Natural killer cell (primary cell): Measurements from ENCODE around the gene PPP1CB. TPM values are rescaled to one million over a fixed set of nuclear protein-coding genes. Genes with fewer than 3 reads are reported as not detected.
"Not testable (repeated sequence)": the region's sequence is repeated elsewhere in the genome, so short reads cannot be mapped to it uniquely, and the experiment has no call there.

ENCODE experiments used
- ATAC-seq, 3 donors: fragments of 150-1000 bp in 2 of 3; fragments of 200-7000 bp in 1 of 3; cut with Tn5 transposase; 1 replicate in 1 of 3; 2 replicates in 2 of 3; pipeline ENCODE4 v1.10.0; 2021; ENCODE audit warnings: mild to moderate bottlenecking in 2 of 3, moderate library complexity in 2 of 3
- DNase-seq, 2 donors: peaks; one replicate each; pipeline versions ENCODE4 v3.0.0 to v3.0.0-alpha.2; 2013 to 2021; ENCODE audit warnings: mixed read lengths in 1 of 2
- H3K27ac ChIP-seq: one replicate; pipeline ENCODE4 v1.5.1; 2013; ENCODE audit warnings: mild to moderate bottlenecking, low read length
- H3K27me3 ChIP-seq: one replicate; pipeline ENCODE4 v1.6.1; 2013; ENCODE audit warnings: low read length; ENCODE audit not compliant: control insufficient read depth, insufficient read depth
- H3K36me3 ChIP-seq: one replicate; pipeline ENCODE4 v1.6.1; 2013; ENCODE audit warnings: low read length; ENCODE audit not compliant: control insufficient read depth, insufficient read depth
- H3K4me1 ChIP-seq: one replicate; pipeline ENCODE4 v1.6.1; 2013; ENCODE audit warnings: low read length; ENCODE audit not compliant: control insufficient read depth, insufficient read depth
- H3K4me3 ChIP-seq: one replicate; pipeline ENCODE4 v1.5.1; 2013; ENCODE audit warnings: low read length
- H3K9me3 ChIP-seq: one replicate; pipeline ENCODE4 v1.6.1; 2013; ENCODE audit warnings: low read length; ENCODE audit not compliant: control insufficient read depth, insufficient read depth
- H3K27ac Mint-ChIP-seq, 2 donors: one replicate each; pipeline ENCODE4 v1.8.0; 2022; ENCODE audit warnings: mild to moderate bottlenecking in 2 of 2, mixed read lengths in 2 of 2, moderate library complexity in 1 of 2
- H3K27me3 Mint-ChIP-seq, 2 donors: one replicate each; pipeline ENCODE4 v1.8.0; 2022; ENCODE audit warnings: low read depth in 2 of 2, mixed read lengths in 2 of 2
- H3K36me3 Mint-ChIP-seq: one replicate; pipeline ENCODE4 v1.8.0; 2022; ENCODE audit warnings: mixed read lengths
- H3K4me1 Mint-ChIP-seq, 2 donors: one replicate each; pipeline ENCODE4 v1.8.0; 2022; ENCODE audit warnings: mixed read lengths in 2 of 2
- H3K4me3 Mint-ChIP-seq: one replicate; pipeline ENCODE4 v1.8.0; 2022; ENCODE audit warnings: mild to moderate bottlenecking, moderate library complexity, mixed read lengths
- H3K9me3 Mint-ChIP-seq, 2 donors: one replicate each; pipeline ENCODE4 v1.8.0; 2022; ENCODE audit warnings: mixed read lengths in 2 of 2
- WGBS: methylation state at CpG from one replicate; pipeline ENCODE4 v1.1.7; 2013; ENCODE audit warnings: missing lambda C conversion rate; ENCODE audit not compliant: insufficient coverage; 5-methylcytosine and 5-hydroxymethylcytosine counted together
- intact Hi-C: fragments of 100-400 bp; cut with micrococcal nuclease; formaldehyde crosslinking; loops from one replicate; pipeline ENCODE4 v1.14.2; 2022
- total RNA-seq, 4 donors: library from RNA; stranded (reverse); fragments of 120-200 nt in 1 of 4; gene quantifications; one replicate each; pipeline versions ENCODE4 v1.2.3 to v1.2.4, GENCODE V29; 2013 to 2022
- TF ChIP-seq, protein P1 (sequence below): fragments of 200-600 bp; IDR thresholded peaks from one replicate; pipeline ENCODE4 v1.8.0; 2022; ENCODE audit warnings: antibody characterized with exemption

PPP1CB gene
- total RNA-seq, 3 donors from 2014 or later (not counting 1 experiment from before 2014, with no cell fraction given) = 157 to 200 (median 181) TPM

DNA sequence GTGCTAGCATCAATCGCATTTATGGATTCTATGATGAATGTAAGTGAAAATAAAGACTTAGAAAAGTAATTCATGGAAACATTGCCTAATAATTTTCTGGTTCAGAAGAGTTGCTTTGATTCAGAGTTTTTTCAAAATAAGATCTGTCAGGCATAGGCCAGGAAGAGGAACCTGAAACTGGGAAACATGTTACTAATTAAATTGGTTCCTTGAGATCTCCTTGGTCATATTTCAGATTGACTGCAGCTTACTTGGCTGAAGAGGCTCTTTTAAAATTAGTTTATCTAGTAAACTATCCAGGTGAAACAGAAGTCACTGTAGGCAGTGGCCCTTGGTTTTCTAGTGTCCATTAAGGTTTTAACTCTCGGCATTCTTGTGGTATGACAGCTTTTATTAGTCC lies 27.4 kb downstream of the PPP1CB start:
- peaks cover 16 to 21% of the 10 kb centered on the region in 2 donors for H3K4me1 Mint-ChIP-seq
- peaks cover 8% of the 10 kb centered on the region for H3K36me3 Mint-ChIP-seq
- no peaks in the 10 kb centered on the region for H3K9me3 Mint-ChIP-seq
- H3K4me1 ChIP-seq = peaks cover 5% of the 10 kb centered on the region
- TF ChIP-seq, protein P1, sequence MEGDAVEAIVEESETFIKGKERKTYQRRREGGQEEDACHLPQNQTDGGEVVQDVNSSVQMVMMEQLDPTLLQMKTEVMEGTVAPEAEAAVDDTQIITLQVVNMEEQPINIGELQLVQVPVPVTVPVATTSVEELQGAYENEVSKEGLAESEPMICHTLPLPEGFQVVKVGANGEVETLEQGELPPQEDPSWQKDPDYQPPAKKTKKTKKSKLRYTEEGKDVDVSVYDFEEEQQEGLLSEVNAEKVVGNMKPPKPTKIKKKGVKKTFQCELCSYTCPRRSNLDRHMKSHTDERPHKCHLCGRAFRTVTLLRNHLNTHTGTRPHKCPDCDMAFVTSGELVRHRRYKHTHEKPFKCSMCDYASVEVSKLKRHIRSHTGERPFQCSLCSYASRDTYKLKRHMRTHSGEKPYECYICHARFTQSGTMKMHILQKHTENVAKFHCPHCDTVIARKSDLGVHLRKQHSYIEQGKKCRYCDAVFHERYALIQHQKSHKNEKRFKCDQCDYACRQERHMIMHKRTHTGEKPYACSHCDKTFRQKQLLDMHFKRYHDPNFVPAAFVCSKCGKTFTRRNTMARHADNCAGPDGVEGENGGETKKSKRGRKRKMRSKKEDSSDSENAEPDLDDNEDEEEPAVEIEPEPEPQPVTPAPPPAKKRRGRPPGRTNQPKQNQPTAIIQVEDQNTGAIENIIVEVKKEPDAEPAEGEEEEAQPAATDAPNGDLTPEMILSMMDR = no peak
- H3K27ac Mint-ChIP-seq = no peak overlapping the region
- ATAC-seq = no peak
- H3K4me3 Mint-ChIP-seq = no peak overlapping the region
- no peak overlapping the region for H3K27ac ChIP-seq
- no peak for DNase-seq
- H3K36me3 ChIP-seq = peaks cover 64% of the 10 kb centered on the region
- 93% methylated on average over 1 of the region's 2 CpGs for WGBS
- no peak overlapping the region for H3K4me3 ChIP-seq
- H3K9me3 ChIP-seq = no peaks in the 10 kb centered on the region
- H3K27me3 Mint-ChIP-seq = no peaks in the 10 kb centered on the region
- intact Hi-C loops = no loop called here
- no peaks in the 10 kb centered on the region for H3K27me3 ChIP-seq

- Histone ChIP-seq H3K4me1 (peaks cover under 1% of the 10 kb centered on the region), H3K36me3 (peaks cover 73% of the 10 kb centered on the region), H3K4me3 (no peak overlapping the region), H3K27ac (no peak overlapping the region), H3K9me3 (no peaks in the 10 kb centered on the region), H3K27me3 (no peaks in the 10 kb centered on the region)
- Mint-ChIP-seq H3K4me3 (no peak overlapping the region), H3K9me3 (no peaks in the 10 kb centered on the region), H3K36me3 (peaks cover 8% of the 10 kb centered on the region), H3K4me1 (peaks cover 11 to 19% of the 10 kb centered on the region in 2 donors), H3K27me3 (no peaks in the 10 kb centered on the region), H3K27ac (no peak overlapping the region)
- ATAC-seq (no peak), DNase-seq (no peak)
- TF ChIP-seq, protein P1 = no peak
- 100% methylated on average over 1 of the region's 2 CpGs for WGBS
- intact Hi-C loops = no loop called here
Measured at GRCh38 chr2:28780496-28780895, 28.9 kb downstream of the PPP1CB start.

DNA sequence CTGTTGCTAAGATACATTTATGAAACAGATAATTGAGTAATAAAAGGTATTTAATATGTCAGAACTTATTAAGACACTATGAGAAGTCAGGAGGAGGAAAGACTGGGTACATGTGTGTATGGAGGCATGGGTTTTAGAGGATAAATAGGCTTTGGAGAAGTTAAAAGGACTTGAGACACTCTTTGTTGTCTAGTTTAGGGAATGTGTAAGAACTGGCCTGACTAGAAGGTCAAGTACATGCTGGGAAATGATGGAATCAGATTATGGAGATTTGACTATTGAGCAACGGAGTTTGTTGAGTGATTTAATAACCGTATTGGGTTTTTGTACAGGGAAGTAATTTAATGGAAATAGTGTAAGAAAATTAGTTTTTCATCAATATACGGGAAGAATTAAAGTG lies 30.8 kb downstream of the PPP1CB start:
- H3K27ac ChIP-seq = no peak overlapping the region
- H3K9me3 ChIP-seq = no peaks in the 10 kb centered on the region
- no peaks in the 10 kb centered on the region for H3K4me1 ChIP-seq
- H3K4me3 ChIP-seq = no peak overlapping the region
- peaks cover 76% of the 10 kb centered on the region for H3K36me3 ChIP-seq
- no peaks in the 10 kb centered on the region for H3K27me3 Mint-ChIP-seq
- H3K9me3 Mint-ChIP-seq = no peaks in the 10 kb centered on the region
- TF ChIP-seq, protein P1 = no peak
- DNase-seq (no peak), ATAC-seq (no peak)
- H3K27me3 ChIP-seq = no peaks in the 10 kb centered on the region
- intact Hi-C loops = no loop called here
- peaks cover 5% of the 10 kb centered on the region in 2 donors for H3K4me1 Mint-ChIP-seq
- peak overlapping the region; percentile 1 to 3 for H3K27ac Mint-ChIP-seq
- 65% methylated on average over 3 of the region's 3 CpGs for WGBS
- no peak overlapping the region for H3K4me3 Mint-ChIP-seq
- peaks cover 8% of the 10 kb centered on the region for H3K36me3 Mint-ChIP-seq

DNA sequence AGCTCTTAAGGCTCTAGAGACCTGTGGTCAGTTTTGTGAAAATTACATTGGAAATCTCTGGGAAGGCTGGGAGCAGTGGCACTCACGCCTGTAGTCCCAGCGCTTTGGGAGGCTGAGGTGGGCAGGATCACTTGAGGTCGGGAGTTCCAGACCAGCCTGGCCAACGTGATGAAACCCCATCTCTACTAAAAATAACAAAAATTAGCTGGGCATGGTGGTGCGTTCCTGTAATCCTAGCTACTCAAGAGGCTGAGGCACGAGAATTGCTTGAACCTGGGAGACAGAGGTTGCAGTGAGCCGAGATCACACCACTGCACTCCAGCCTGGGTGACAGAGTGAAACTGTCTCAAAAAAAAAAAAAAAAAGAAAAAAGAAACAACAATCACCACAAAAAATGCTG lies 32.9 kb downstream of the PPP1CB start:
- H3K27ac ChIP-seq, H3K27me3 Mint-ChIP-seq, H3K9me3 ChIP-seq, H3K4me1 Mint-ChIP-seq, H3K27me3 ChIP-seq, intact Hi-C loops, H3K4me3 Mint-ChIP-seq, H3K27ac Mint-ChIP-seq, H3K4me1 ChIP-seq, DNase-seq, H3K9me3 Mint-ChIP-seq, H3K4me3 ChIP-seq, H3K36me3 Mint-ChIP-seq: not testable (repeated sequence)
- peaks cover 75% of the 10 kb centered on the region for H3K36me3 ChIP-seq
- WGBS = 84% methylated on average over 7 of the region's 7 CpGs
- peak in 1 of 3 donors; percentile 8 for ATAC-seq
